GM19238 (cell line): ENCODE data around the gene KMT5B.
A peak's percentile ranks its signal among the peaks of the same experiment; 100 is the strongest.

Experiments used
- DNase-seq: peaks from one replicate; pipeline ENCODE4 v3.0.0; 2011; ENCODE audit warnings: low spot score; ENCODE audit not compliant: insufficient read length

KMT5B gene

GRCh38 chr11:68146010-68146540 is 67.0 kb downstream of the KMT5B start:
- DNase-seq: no peak

GRCh38 chr11:68145120-68145866 is 67.8 kb downstream of the KMT5B start:
- no peak for DNase-seq

- DNase-seq: no peak
These were observed 69.8 kb downstream of the KMT5B start for GRCh38 chr11:68143310-68143689.

GRCh38 chr11:68142441-68143309 is 70.4 kb downstream of the KMT5B start:
- no peak for DNase-seq

GRCh38 chr11:68142028-68142412 is 71.1 kb downstream of the KMT5B start:
- no peak for DNase-seq

- DNase-seq: no peak
These were observed 71.7 kb downstream of the KMT5B start for GRCh38 chr11:68141246-68142027.

GRCh38 chr11:68140496-68141245 is 72.4 kb downstream of the KMT5B start:
- DNase-seq: no peak

- no peak for DNase-seq
These were observed 74.9 kb downstream of the KMT5B start for GRCh38 chr11:68138237-68138636.

- DNase-seq: no peak
These were observed 75.3 kb downstream of the KMT5B start for GRCh38 chr11:68137833-68138232.

GRCh38 chr11:68136866-68137265 is 76.2 kb downstream of the KMT5B start:
- no peak for DNase-seq

- no peak for DNase-seq
These were observed 77.9 kb downstream of the KMT5B start for GRCh38 chr11:68135161-68135560.

- DNase-seq: no peak
These were observed 79.3 kb downstream of the KMT5B start for GRCh38 chr11:68133761-68134160.

- no peak for DNase-seq
These were observed 83.0 kb downstream of the KMT5B start for GRCh38 chr11:68130121-68130520.

GRCh38 chr11:68128682-68129327 is 84.3 kb downstream of the KMT5B start:
- no peak for DNase-seq

- no peak for DNase-seq
These were observed 85.1 kb downstream of the KMT5B start for GRCh38 chr11:68127714-68128681.

- no peak for DNase-seq
These were observed 87.9 kb downstream of the KMT5B start for GRCh38 chr11:68125164-68125563.

- no peak for DNase-seq
These were observed 90.1 kb downstream of the KMT5B start for GRCh38 chr11:68122936-68123539.

- peak; percentile 96 for DNase-seq
These were observed 91.8 kb downstream of the KMT5B start, which contains the start of gene CHKA for GRCh38 chr11:68121067-68121899. Gene CHKA, minus strand, starts transcription at chr11:68121388. Its CDS starts 211 bp downstream, at chr11:68121177.
